IPS-15b (cell line): ENCODE measurements around the gene PCNT.

ENCODE experiments used
- H3K27me3 ChIP-seq: one replicate; pipeline ENCODE4 v1.6.1; 2013; ENCODE audit warnings: low read length; ENCODE audit not compliant: control insufficient read depth, insufficient read depth
- H3K36me3 ChIP-seq: one replicate; pipeline ENCODE4 v1.6.1; 2013; ENCODE audit warnings: low read length; ENCODE audit not compliant: control insufficient read depth, insufficient read depth
- H3K4me1 ChIP-seq: one replicate; pipeline ENCODE4 v1.6.1; 2013; ENCODE audit warnings: mild to moderate bottlenecking, low read length; ENCODE audit not compliant: control insufficient read depth, insufficient read depth
- H3K4me3 ChIP-seq: one replicate; pipeline ENCODE4 v1.5.1; 2013; ENCODE audit warnings: low read depth, low read length
- H3K9ac ChIP-seq: one replicate; pipeline ENCODE4 v1.6.1; 2013; ENCODE audit warnings: low read depth, mild to moderate bottlenecking, low read length
- H3K9me3 ChIP-seq: one replicate; pipeline ENCODE4 v1.6.1; 2013; ENCODE audit warnings: mild to moderate bottlenecking, low read length; ENCODE audit not compliant: control insufficient read depth, insufficient read depth

PCNT gene

GRCh38 chr21:46406001-46406400, 82.0 kb downstream of the PCNT start:
- peaks cover 17% of the 10 kb centered on the region for H3K36me3 ChIP-seq
- H3K27me3 ChIP-seq, result no peaks in the 10 kb centered on the region
- H3K4me3 ChIP-seq, result no peak overlapping the region
- H3K4me1 ChIP-seq, result no peaks in the 10 kb centered on the region
- no peaks in the 10 kb centered on the region for H3K9me3 ChIP-seq
- H3K9ac ChIP-seq, result no peak overlapping the region

DNA sequence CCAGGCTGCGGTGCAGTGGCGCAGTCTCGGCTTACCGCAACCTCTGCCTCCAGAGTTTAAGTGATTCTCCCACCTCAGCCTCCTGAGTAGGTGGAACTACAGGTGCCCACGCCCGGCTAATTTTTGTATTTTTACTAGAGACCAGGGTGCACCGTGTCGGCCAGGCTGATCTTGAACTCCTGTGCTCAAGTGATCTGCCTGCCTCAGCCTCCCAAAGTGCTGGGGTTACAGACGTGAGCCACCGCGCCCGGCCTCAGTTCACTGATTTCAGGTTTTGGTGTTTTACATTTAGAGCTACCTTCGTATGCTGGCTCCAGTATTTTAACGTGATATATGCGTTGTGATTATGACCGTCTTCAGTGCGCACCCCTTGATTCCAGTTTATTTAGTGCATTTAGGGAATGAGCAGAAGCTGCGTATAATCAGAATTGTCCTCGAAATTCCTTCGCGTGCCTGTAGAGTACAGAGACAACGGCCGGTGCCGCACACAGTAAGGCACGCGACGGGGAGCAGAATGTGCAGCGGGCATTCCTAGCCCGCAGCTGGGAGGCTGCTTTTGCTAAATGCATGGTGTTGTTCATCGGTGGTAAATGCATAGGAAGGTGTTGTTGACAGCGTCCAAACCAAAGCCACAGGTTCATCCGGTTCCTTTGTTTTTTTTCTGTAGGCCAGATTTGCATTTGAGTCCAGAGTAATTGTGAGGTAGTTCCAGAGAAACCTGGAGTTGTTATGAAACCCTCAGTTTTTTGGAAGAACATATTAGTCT, 85.9 kb downstream of the PCNT start:
- Histone ChIP-seq H3K4me1 (no peaks in the 10 kb centered on the region), H3K9me3 (no peaks in the 10 kb centered on the region), H3K4me3 (no peak overlapping the region), H3K36me3 (peaks cover 6% of the 10 kb centered on the region), H3K9ac (peak overlapping the region; percentile 37), H3K27me3 (no peaks in the 10 kb centered on the region)

DNA sequence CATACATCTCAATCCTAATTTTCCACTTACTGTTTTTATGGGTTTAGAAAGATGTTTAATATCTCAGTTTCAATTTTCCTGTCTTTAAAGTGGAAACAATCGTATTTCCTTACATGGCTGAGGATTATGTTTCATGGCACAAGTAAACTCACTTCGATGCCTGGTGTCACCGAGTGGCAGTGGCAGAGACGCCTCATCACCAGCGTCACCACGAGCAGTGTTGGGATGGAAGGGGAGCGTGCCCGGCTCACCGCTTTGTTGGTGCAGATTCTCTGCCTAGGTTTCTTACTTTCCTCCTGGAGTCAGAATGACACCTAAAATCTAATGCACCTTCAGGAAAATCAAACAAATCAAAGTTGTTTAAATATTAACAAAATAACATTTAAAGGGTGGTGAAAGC, 86.6 kb downstream of the PCNT start:
- no peaks in the 10 kb centered on the region for H3K9me3 ChIP-seq
- H3K4me1 ChIP-seq, result no peaks in the 10 kb centered on the region
- H3K36me3 ChIP-seq, result peaks cover 9% of the 10 kb centered on the region
- no peak overlapping the region for H3K9ac ChIP-seq
- no peak overlapping the region for H3K4me3 ChIP-seq
- no peaks in the 10 kb centered on the region for H3K27me3 ChIP-seq

DNA sequence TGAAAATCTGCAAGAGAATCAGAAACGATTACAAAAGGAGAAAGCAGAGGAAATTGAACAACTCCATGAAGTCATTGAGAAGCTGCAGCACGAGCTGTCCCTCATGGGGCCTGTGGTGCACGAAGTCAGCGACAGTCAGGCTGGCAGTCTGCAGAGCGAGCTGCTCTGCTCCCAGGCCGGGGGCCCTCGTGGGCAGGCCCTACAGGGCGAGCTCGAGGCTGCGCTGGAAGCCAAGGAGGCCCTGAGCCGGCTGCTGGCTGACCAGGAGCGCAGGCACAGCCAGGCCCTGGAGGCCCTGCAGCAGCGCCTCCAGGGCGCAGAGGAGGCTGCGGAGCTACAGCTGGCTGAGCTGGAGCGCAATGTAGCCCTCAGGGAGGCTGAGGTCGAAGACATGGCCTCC, 87.3 kb downstream of the PCNT start:
- Histone ChIP-seq H3K36me3 (peaks cover 9% of the 10 kb centered on the region), H3K9ac (no peak overlapping the region), H3K4me3 (no peak overlapping the region), H3K27me3 (no peaks in the 10 kb centered on the region), H3K4me1 (no peaks in the 10 kb centered on the region), H3K9me3 (no peaks in the 10 kb centered on the region)

GRCh38 chr21:46411691-46412090, 87.7 kb downstream of the PCNT start:
- H3K4me1 ChIP-seq, result no peaks in the 10 kb centered on the region
- H3K4me3 ChIP-seq, result no peak overlapping the region
- no peaks in the 10 kb centered on the region for H3K9me3 ChIP-seq
- peaks cover 13% of the 10 kb centered on the region for H3K36me3 ChIP-seq
- H3K9ac ChIP-seq, result no peak overlapping the region
- H3K27me3 ChIP-seq, result no peaks in the 10 kb centered on the region

DNA sequence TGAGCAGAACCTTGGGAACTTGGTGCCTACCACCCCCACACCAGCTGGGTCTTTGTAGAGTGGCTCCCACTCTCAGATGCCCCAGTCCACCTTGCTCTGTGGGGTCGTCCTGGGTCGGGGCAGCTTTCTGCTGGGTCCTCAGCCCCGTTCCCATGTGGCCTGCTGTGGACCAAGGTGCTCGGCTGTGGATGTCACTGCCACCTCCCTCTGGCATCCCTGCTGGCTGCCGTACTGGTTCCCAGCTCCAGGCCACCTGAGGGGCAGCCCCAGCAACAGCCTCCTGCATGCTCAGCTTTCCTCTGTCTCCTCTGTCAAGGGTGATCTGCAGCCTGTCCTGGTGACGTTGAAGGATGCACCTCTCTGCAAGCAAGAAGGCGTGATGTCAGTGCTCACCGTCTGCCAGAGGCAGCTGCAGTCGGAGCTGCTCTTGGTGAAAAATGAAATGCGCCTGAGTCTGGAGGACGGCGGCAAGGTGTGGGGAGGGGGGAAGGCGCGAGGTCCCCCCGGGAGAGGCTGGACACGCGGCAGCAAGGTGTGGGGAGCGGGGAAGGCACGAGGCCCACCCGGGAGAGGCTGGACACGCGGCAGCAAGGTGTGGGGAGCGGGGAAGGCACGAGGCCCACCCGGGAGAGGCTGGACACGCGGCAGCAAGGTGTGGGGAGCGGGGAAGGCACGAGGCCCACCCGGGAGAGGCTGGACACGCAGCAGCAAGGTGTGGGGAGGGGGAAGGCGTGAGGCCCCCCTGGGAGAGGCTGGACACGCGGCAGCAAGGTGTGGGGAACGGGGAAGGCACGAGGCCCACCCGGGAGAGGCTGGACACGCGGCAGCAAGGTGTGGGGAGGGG, 88.8 kb downstream of the PCNT start:
- H3K4me3 ChIP-seq, result no peak overlapping the region
- peaks cover 16% of the 10 kb centered on the region for H3K36me3 ChIP-seq
- H3K27me3 ChIP-seq, result no peaks in the 10 kb centered on the region
- no peak overlapping the region for H3K9ac ChIP-seq
- H3K4me1 ChIP-seq, result no peaks in the 10 kb centered on the region
- no peaks in the 10 kb centered on the region for H3K9me3 ChIP-seq

DNA sequence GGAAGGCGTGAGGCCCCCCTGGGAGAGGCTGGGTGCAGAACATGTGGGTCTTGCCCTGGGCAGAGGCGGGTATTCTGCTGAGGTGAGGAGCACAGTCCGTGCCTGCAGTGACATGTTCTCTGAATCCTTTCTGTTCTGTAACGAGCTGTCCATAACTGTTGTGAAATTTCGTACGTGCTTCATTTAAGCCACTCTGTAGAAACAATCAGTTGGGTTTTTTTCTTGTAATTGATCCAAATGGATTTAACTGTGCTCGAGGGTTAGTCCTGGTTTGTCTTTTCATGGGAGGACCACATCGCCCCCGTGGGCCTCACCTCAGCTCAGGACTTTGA, 89.4 kb downstream of the PCNT start:
- Histone ChIP-seq H3K27me3 (no peaks in the 10 kb centered on the region), H3K4me3 (no peak overlapping the region), H3K4me1 (no peaks in the 10 kb centered on the region), H3K9ac (no peak overlapping the region), H3K36me3 (peaks cover 16% of the 10 kb centered on the region), H3K9me3 (no peaks in the 10 kb centered on the region)

- H3K27me3 ChIP-seq, result no peaks in the 10 kb centered on the region
- H3K9me3 ChIP-seq, result no peaks in the 10 kb centered on the region
- no peaks in the 10 kb centered on the region for H3K4me1 ChIP-seq
- peaks cover 26% of the 10 kb centered on the region for H3K36me3 ChIP-seq
- no peak overlapping the region for H3K4me3 ChIP-seq
- no peak overlapping the region for H3K9ac ChIP-seq
Measured at GRCh38 chr21:46414965-46415275, 91.0 kb downstream of the PCNT start.

DNA sequence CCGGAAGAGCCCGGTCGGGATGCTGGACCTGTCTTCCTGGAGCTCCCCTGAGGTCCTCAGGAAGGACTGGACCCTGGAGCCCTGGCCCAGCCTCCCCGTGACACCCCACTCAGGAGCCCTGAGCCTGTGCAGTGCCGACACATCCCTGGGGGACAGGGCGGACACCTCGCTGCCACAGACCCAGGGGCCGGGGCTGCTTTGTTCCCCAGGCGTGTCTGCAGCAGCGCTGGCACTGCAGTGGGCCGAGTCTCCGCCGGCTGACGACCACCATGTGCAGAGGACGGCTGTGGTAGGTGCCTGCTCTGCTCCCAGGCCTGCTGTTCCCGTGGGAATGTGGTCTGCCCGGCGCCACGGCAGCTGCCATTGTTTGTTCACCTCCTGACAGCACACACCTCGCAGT, 92.6 kb downstream of the PCNT start:
- peaks cover 32% of the 10 kb centered on the region for H3K36me3 ChIP-seq
- no peak overlapping the region for H3K9ac ChIP-seq
- H3K27me3 ChIP-seq, result no peaks in the 10 kb centered on the region
- no peaks in the 10 kb centered on the region for H3K9me3 ChIP-seq
- no peak overlapping the region for H3K4me3 ChIP-seq
- H3K4me1 ChIP-seq, result no peaks in the 10 kb centered on the region

GRCh38 chr21:46418265-46418946, 94.5 kb downstream of the PCNT start:
- H3K4me3 ChIP-seq, result no peak overlapping the region
- no peaks in the 10 kb centered on the region for H3K9me3 ChIP-seq
- peaks cover 3% of the 10 kb centered on the region for H3K4me1 ChIP-seq
- no peaks in the 10 kb centered on the region for H3K27me3 ChIP-seq
- no peak overlapping the region for H3K9ac ChIP-seq
- H3K36me3 ChIP-seq, result peaks cover 35% of the 10 kb centered on the region

GRCh38 chr21:46420241-46421190, 96.6 kb downstream of the PCNT start:
- Histone ChIP-seq H3K9ac (no peak overlapping the region), H3K9me3 (no peaks in the 10 kb centered on the region), H3K27me3 (no peaks in the 10 kb centered on the region), H3K4me3 (no peak overlapping the region), H3K4me1 (peaks cover 3% of the 10 kb centered on the region), H3K36me3 (peaks cover 36% of the 10 kb centered on the region)
